Colon (tissue), 2 donors: ENCODE measurements around the gene LRRC73.
"Not testable (repeated sequence)": the region's sequence is repeated elsewhere in the genome, so short reads cannot be mapped to it uniquely, and the experiment has no call there.

Experiments
- FAIRE-seq: peaks from 2 replicates; lab custom pipeline; 2012; peaks lifted over from hg19 to GRCh38; lab: Jason Lieb, UNC
- donor health status: control.
- donor health status: control.

Gene LRRC73

GRCh38 chr6:43509984-43510826, at the start of gene LRRC73:
Gene LRRC73 (minus strand): TSS chr6:43510346. CDS start chr6:43509785, 561 bp downstream.
- no peak for FAIRE-seq

- FAIRE-seq: no peak
Observed at GRCh38 chr6:43559328-43559727, 49.2 kb upstream of the LRRC73 start.

GRCh38 chr6:43557620-43558019, 47.5 kb upstream of the LRRC73 start:
- not testable (repeated sequence) for FAIRE-seq

GRCh38 chr6:43547222-43547621, 37.1 kb upstream of the LRRC73 start:
- FAIRE-seq: no peak

GRCh38 chr6:43544461-43544860, 34.3 kb upstream of the LRRC73 start:
- no peak for FAIRE-seq

GRCh38 chr6:43541774-43542471, 31.8 kb upstream of the LRRC73 start:
- FAIRE-seq: no peak

- no peak for FAIRE-seq
Observed at GRCh38 chr6:43540507-43540906, 30.4 kb upstream of the LRRC73 start.

- not testable (repeated sequence) for FAIRE-seq
Observed at GRCh38 chr6:43539409-43539808, 29.3 kb upstream of the LRRC73 start.

GRCh38 chr6:43538986-43539385, 28.8 kb upstream of the LRRC73 start:
- not testable (repeated sequence) for FAIRE-seq

- no peak for FAIRE-seq
Observed at GRCh38 chr6:43532201-43532600, 22.1 kb upstream of the LRRC73 start.

- FAIRE-seq: no peak
Observed at GRCh38 chr6:43524483-43524961, 14.4 kb upstream of the LRRC73 start.

GRCh38 chr6:43523284-43523683, 13.1 kb upstream of the LRRC73 start:
- no peak for FAIRE-seq

- no peak for FAIRE-seq
Observed at GRCh38 chr6:43522547-43523261, 12.6 kb upstream of the LRRC73 start.

GRCh38 chr6:43521836-43522235, 11.7 kb upstream of the LRRC73 start:
- FAIRE-seq: no peak

- FAIRE-seq: no peak
Observed at GRCh38 chr6:43520097-43520496, 10.0 kb upstream of the LRRC73 start.

GRCh38 chr6:43517505-43518357, 7.6 kb upstream of the LRRC73 start:
- FAIRE-seq: no peak

GRCh38 chr6:43516697-43517504, 6.8 kb upstream of the LRRC73 start, which contains the start of the genes POLR1C and YIPF3:
Gene POLR1C (plus strand): TSS chr6:43517089. CDS start chr6:43517110, 21 bp downstream.
Gene YIPF3 (minus strand): TSS chr6:43516926. CDS start chr6:43516807, 119 bp downstream.
- FAIRE-seq: no peak

GRCh38 chr6:43516367-43516696, 6.2 kb upstream of the LRRC73 start:
- no peak for FAIRE-seq

GRCh38 chr6:43515808-43516207, 5.7 kb upstream of the LRRC73 start:
- FAIRE-seq: no peak

GRCh38 chr6:43511824-43512415, 1.8 kb upstream of the LRRC73 start:
- no peak for FAIRE-seq
